Stimulated activated CD4-positive, alpha-beta T cell treated with anti-CD3 and anti-CD28 coated beads, Interleukin-2, amount 100 ng/mL, for 24 hours (primary cell): ENCODE data around the gene SIAH1.
"Not testable (repeated sequence)": the region's sequence is repeated elsewhere in the genome, so short reads cannot be mapped to it uniquely, and the experiment has no call there.

Experiments used
- DNase-seq, 2 donors: peaks; one replicate each; pipeline ENCODE4 v3.0.0-alpha.2; 2020

The SIAH1 gene

GRCh38 chr16:48329138-48329537 is 56.1 kb downstream of the SIAH1 start:
- DNase-seq: no peak

DNA sequence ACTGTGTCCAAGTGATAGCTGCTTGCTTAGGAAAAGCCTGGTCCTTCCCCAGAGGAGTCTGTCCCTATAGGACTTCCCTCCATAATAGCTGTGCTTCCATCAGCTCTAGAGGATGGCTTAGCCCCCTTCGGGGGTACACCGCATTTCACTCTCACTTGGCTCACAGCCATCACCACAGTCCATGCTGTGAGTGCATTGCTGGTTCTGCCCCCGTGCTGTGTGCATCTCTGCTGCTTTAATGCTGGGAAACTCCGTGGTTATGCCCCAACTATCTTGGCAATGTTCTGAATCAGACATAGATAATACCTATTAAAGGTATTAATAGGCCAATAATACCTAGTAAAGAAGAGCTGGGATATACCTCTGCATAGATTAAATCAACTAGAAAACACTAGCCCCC is 58.3 kb downstream of the SIAH1 start:
- no peak for DNase-seq

DNA sequence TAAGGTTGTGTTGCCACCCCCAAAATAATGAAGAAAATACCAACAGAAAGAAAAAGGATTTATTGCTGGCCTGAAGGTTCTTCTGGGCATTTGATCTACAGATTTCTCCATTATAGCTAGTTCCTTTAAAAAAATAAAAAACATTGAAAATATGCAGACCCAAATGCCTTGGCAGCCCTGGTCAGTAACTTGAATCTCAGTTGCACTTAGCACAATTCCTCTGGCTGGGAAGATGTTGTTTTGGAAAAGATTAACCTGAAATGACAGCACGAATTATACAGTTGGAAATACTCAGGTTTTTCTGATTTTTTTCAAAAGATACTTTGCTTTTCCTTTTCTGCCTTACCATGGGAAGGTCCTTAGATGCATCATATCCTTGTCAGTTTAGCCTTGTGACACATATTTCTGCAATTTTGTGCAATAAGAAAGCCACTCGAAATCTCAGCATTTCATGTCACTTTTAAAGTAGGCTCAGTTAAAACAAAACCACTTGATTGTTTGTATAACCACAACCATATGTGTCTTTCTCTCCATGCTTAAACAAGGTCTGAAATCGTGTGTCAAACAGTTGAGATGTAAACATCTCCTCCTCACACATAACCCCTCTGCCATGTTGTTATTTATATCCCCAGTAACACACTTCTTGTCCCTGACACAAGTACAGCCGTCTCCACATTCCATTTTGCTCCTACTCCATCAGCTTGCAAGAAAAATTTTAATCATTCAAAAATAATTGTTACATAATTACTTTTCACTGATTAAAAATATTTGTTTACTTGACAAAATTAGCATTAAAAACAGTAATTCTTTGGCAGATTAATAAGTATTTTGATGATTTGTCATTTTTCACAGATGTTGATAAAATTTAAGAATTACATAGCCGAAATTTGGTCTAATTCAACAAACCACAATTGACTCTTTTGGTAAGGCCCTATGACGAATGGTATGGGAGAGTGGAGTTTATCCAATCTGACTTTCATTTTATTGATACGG is 61.1 kb downstream of the SIAH1 start:
- DNase-seq: no peak

DNA sequence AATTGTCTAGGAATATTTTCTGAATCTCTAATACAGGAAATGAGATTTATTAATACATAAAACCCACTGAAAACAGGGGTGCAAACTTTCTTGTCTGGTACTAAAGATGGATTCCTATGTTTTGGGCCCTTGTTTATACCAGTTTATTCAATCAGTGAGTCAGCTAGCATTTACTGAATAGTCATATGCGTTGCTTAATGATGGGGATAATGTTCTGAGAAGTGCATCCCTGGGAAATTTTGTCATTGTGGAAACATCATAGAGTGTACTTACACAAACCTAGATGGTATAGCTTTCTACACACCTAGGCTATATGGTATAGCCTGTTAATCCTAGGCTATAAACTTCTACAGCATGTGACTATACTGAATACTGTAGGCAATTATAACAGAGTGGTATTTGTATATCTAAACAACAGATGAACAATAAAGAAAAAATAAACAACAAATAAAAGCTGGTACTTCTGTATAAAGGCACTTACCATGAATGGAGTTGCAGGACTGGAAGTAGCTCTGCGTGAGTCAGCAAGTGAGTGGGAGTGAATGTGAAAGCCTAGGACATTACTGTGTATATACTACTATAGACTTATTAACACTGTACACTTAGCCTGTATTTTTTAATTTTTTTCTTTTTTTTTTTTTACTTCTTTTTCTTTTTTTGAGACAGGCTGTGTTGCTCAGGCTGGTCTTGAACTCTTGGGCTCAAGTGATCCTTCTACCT is 63.7 kb downstream of the SIAH1 start:
- peak in 1 of 2 donors; percentile 25 for DNase-seq

- peak in 1 of 2 donors; percentile 18 for DNase-seq
Observed at GRCh38 chr16:48318630-48319029, 66.6 kb downstream of the SIAH1 start.

GRCh38 chr16:48317614-48318315 is 67.4 kb downstream of the SIAH1 start:
- DNase-seq: no peak

- DNase-seq: no peak
Observed at GRCh38 chr16:48317026-48317425, 68.2 kb downstream of the SIAH1 start.

GRCh38 chr16:48313905-48314304 is 71.3 kb downstream of the SIAH1 start:
- not testable (repeated sequence) for DNase-seq

DNA sequence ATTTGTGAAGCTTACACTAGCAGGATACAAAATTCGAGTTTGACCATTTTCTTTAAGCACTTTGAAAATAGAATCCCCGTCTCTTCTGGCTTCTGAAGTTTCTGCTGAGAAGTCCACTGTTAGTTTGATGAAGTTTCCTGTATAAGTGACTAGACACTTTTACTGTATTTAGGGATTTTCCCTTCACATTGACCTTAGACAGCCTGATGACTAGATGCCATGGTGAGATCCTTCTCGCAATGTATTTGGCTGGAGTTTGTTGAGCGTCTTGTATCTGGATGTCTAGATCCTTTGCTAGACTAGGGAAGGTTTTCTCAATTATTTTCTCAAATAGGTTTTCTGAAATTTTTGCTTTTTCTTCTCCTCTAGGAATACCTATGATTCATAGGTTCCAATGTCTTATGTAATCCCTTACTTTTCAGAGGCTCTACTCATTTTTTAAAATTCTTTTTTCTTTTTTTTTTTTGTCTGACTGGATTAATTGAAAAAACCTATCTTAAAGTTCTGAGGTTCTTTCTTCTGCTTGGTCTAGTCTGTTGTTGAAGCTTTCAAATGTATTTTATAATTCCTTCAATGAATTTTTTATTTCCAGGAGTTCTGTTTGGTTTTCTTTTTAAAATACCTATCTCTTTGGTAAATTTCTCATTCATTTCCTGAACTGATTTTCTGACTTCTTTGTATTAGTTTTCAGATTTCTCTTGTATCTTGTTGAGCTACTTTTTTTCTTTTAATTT is 74.1 kb downstream of the SIAH1 start:
- DNase-seq: no peak
